GM19099 (cell line): Measurements from ENCODE around the gene HBA1.

Source experiments
- POLR2A ChIP-seq: IDR thresholded peaks from 3 replicates; pipeline ENCODE4 v1.6.1; 2011; ENCODE audit warnings: low read depth; ENCODE audit not compliant: insufficient read length; ENCODE audit errors: extremely low read depth

The HBA1 gene

DNA sequence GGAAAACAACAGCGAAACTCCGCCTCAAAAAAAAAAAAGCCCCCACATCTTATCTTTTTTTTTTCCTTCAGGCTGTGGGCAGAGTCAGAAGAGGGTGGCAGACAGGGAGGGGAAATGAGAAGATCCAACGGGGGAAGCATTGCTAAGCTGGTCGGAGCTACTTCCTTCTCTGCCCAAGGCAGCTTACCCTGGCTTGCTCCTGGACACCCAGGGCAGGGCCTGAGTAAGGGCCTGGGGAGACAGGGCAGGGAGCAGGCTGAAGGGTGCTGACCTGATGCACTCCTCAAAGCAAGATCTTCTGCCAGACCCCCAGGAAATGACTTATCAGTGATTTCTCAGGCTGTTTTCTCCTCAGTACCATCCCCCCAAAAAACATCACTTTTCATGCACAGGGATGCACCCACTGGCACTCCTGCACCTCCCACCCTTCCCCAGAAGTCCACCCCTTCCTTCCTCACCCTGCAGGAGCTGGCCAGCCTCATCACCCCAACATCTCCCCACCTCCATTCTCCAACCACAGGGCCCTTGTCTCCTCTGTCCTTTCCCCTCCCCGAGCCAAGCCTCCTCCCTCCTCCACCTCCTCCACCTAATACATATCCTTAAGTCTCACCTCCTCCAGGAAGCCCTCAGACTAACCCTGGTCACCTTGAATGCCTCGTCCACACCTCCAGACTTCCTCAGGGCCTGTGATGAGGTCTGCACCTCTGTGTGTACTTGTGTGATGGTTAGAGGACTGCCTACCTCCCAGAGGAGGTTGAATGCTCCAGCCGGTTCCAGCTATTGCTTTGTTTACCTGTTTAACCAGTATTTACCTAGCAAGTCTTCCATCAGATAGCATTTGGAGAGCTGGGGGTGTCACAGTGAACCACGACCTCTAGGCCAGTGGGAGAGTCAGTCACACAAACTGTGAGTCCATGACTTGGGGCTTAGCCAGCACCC lies 1.2 kb upstream of the HBA1 start:
- TF ChIP-seq POLR2A = no peak

DNA sequence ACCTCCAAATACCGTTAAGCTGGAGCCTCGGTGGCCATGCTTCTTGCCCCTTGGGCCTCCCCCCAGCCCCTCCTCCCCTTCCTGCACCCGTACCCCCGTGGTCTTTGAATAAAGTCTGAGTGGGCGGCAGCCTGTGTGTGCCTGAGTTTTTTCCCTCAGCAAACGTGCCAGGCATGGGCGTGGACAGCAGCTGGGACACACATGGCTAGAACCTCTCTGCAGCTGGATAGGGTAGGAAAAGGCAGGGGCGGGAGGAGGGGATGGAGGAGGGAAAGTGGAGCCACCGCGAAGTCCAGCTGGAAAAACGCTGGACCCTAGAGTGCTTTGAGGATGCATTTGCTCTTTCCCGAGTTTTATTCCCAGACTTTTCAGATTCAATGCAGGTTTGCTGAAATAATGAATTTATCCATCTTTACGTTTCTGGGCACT lies 928 bp downstream of the HBA1 start:
- no peak for TF ChIP-seq POLR2A

DNA sequence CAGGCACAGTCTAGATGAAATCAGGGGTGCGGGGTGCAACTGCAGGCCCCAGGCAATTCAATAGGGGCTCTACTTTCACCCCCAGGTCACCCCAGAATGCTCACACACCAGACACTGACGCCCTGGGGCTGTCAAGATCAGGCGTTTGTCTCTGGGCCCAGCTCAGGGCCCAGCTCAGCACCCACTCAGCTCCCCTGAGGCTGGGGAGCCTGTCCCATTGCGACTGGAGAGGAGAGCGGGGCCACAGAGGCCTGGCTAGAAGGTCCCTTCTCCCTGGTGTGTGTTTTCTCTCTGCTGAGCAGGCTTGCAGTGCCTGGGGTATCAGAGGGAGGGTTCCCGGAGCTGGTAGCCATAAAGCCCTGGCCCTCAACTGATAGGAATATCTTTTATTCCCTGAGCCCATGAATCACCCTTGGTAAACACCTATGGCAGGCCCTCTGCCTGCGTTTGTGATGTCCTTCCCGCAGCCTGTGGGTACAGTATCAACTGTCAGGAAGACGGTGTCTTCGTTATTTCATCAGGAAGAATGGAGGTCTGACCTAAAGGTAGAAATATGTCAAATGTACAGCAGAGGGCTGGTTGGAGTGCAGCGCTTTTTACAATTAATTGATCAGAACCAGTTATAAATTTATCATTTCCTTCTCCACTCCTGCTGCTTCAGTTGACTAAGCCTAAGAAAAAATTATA lies 1.6 kb downstream of the HBA1 start:
- no peak for TF ChIP-seq POLR2A

DNA sequence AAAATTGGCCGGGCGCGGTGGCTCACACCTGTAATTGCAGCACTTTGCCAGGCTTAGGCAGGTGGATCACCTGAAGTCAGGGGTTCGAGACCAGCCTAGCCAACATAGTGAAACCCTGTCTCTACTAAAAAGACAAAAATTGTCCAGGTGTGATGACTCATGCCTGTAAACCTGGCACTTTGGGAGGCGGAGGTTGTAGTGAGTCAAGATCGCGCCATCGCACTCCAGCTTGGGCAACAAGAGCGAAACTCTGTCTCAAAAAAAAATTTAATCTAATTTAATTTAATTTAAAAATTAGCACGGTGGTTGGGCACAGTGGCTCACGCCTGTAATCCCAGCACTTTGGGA lies 2.2 kb downstream of the HBA1 start:
- no peak for TF ChIP-seq POLR2A

DNA sequence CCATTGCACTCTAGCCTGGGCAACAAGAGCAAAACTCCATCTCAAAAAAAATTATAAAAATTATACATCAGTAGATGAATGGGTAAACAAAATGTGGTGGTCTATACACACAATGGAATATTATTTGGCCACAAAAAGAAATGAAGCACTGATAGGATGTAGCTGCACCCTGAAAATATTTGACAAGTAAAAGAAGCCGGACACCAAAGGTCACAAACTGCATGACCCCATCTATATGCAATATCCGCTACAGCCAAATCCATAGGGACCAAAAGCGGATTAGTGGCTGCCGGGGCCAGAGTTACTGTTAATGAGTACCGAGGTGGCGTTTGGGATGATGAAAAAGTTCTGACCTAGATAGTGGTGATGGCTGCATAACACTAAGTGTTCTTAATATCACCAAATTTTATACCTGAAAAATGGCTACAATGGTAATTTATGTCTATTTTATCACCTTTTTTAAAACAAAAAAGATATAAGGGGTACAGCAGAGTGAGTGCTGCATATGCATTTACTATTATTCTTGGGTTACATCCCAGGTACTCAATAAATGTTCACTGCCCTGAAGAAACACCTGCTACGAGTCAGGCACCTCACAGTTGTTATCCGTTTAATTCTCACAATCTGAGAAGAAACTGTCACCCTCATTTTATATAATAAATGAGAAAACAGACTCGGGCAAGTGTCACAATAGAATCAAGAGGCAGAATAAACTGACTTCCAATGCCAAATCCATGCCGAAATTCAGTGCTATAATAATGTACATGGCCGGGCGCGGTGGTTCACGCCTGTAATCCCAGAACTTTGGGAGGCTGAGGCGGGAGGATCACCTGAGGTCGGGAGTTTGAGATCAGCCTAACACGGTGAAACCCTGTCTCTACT lies 3.0 kb downstream of the HBA1 start:
- no peak for TF ChIP-seq POLR2A

DNA sequence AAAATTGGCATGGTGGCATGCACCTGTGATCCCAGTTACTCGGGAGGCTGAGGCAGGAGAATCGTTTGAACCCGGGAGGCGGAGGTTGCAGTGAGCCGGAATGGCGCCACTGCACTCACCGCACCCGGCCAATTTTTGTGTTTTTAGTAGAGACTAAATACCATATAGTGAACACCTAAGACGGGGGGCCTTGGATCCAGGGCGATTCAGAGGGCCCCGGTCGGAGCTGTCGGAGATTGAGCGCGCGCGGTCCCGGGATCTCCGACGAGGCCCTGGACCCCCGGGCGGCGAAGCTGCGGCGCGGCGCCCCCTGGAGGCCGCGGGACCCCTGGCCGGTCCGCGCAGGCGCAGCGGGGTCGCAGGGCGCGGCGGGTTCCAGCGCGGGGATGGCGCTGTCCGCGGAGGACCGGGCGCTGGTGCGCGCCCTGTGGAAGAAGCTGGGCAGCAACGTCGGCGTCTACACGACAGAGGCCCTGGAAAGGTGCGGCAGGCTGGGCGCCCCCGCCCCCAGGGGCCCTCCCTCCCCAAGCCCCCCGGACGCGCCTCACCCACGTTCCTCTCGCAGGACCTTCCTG lies 3.7 kb downstream of the HBA1 start, which contains the start of gene HBQ1:
HBQ1 (plus strand) TSS at position 359 of the 575 bp plus-strand sequence; CDS start at position 387, 28 bp downstream.
- TF ChIP-seq POLR2A = no peak

DNA sequence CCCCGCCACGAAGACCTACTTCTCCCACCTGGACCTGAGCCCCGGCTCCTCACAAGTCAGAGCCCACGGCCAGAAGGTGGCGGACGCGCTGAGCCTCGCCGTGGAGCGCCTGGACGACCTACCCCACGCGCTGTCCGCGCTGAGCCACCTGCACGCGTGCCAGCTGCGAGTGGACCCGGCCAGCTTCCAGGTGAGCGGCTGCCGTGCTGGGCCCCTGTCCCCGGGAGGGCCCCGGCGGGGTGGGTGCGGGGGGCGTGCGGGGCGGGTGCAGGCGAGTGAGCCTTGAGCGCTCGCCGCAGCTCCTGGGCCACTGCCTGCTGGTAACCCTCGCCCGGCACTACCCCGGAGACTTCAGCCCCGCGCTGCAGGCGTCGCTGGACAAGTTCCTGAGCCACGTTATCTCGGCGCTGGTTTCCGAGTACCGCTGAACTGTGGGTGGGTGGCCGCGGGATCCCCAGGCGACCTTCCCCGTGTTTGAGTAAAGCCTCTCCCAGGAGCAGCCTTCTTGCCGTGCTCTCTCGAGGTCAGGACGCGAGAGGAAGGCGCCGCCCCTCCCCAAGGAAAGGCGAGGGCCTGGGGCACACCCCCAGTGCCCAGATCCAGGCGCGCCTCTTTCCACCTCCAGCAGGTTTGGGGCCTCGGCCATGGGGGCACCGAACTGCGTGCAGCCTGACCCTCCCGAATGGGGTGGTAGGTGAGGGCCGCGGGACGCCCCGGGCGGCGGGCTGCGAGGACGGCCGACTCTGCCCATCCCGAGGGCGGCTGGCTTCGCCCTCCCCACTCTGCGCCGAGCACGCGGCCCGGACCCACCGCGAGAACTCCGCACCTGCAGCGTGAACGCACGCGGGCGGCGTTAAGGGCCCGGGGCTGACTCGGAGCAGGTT lies 4.4 kb downstream of the HBA1 start:
- TF ChIP-seq POLR2A = no peak

DNA sequence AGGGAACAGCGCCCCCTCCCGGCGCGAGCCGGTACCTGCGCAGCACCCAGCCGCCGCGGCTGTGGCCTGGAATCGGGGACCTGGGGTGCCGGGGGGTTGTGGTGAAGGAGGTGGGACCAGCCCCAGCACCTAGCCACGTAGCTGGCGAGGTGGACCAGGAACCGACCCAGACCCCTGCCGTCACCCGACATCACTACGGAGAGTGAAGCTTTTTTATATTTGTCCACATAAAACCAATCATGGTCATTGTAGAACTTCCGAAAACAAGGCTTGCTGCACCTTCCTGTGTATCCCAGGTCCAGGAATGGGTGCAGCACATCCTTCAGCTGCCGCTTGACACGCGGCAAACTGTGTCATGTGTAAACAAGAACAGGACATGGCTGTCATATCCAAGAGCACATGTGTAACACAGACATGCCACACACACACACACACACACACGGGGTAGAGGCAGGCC lies 5.1 kb downstream of the HBA1 start:
- TF ChIP-seq POLR2A = no peak

DNA sequence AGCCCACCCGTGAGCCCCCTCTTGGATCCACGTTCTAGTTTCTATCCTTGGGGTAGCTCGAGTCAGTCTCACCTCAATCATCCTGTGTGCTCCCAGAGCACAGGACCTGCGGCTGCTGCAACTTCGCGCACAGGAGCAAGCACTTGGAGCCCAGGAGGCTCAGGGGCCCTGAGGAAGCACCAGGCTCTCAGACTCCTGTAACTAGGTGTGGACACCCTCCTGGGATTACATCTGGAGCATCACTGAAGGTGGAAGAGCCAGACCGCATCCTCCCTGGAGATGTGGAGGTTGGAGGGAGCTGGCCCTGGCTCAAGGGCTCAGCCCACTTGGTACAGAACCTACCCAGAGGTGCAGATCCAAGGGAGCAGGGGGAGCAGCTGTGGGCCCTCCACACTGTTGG lies 6.5 kb downstream of the HBA1 start:
- TF ChIP-seq POLR2A = no peak

DNA sequence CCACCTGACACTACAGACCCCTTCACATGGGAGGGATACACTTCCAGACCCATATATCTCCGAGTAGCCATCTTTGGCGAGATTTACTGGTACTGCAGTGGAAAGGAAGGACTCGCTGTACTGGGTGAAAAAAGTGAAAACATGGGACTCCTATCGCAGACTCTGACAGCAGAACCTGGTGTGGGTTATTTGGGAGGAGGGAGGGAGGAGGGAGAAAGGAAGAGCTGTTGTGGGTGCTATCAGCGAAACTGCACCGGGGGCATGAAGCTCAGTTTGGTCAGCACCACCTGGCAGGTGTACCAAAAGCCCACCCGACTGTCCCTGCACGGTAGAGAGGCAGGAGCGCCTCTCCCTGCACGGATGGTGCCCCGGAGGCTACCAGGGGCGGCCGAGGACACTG lies 8.7 kb downstream of the HBA1 start:
- TF ChIP-seq POLR2A = no peak

DNA sequence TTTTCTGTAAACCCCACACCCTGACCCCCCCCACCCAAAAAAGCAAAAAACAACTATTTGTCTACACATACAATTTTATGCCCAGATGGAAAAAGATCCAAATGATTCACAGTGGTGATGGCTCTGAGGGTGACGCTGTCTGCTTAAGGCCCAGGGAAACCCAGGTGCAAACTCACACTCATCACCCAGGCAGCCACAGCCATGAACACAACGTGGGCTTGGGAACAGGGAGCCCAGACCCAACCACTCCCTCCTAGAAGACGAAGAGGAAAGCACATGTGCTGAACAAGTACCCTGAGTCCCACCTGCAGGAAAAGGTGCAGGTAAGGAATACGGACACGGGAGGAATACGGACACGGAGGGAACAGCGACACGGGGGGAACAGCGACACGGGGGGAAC lies 9.2 kb downstream of the HBA1 start:
- no peak for TF ChIP-seq POLR2A

DNA sequence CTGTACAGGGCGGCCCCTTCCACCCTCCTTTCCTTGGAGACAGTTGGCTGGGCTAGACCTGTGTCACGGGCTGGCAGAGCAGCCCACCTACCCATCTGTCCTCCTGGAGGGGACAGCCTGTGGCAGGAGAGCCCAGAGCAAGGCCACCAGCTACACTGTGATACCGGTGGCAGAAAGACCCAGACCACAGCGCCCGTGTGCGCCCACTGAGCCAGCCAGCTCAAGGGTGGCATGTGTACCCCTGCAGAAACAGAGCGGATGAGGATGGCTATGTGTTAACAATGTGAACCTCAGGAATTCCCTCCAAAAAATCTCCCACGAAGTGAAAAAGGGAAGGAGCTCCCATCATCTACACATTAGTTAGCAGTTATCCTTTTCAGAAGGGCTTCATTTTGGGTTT lies 10.8 kb downstream of the HBA1 start:
- no peak for TF ChIP-seq POLR2A

DNA sequence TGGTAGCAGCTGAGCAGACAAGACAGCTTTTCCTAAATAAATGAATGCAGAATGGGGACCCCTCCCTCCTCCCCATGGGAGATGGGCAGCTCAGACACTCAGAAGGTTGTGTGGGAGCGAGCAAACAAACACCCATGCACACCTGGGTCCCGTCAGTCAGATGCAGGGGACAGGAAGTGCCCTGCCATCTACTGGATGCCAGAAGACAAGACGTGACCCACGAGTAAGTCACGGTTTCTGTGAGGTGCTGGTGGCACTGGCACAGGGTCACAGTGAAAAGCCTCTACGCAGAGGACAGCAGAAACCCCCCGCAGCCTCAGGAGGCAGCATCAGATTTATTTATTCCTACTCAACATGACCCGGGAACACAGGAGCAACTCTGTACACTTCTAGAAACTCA lies 12.2 kb downstream of the HBA1 start:
- TF ChIP-seq POLR2A = no peak
